HG02885 (cell line): ENCODE measurements around the gene HEMGN.

Experiments
- ATAC-seq: cut with Tn5 transposase; IDR thresholded peaks from one replicate; pipeline ENCODE4 v1.9.1; 2021; ENCODE audit warnings: mild to moderate bottlenecking; ENCODE audit not compliant: unreplicated experiment, poor library complexity

Gene HEMGN

GRCh38 chr9:97904725-97905124 is 33.2 kb downstream of the HEMGN start:
- ATAC-seq = no peak

GRCh38 chr9:97903177-97903576 is 34.8 kb downstream of the HEMGN start:
- no peak for ATAC-seq

GRCh38 chr9:97900738-97901565 is 37.0 kb downstream of the HEMGN start:
- ATAC-seq = no peak

DNA sequence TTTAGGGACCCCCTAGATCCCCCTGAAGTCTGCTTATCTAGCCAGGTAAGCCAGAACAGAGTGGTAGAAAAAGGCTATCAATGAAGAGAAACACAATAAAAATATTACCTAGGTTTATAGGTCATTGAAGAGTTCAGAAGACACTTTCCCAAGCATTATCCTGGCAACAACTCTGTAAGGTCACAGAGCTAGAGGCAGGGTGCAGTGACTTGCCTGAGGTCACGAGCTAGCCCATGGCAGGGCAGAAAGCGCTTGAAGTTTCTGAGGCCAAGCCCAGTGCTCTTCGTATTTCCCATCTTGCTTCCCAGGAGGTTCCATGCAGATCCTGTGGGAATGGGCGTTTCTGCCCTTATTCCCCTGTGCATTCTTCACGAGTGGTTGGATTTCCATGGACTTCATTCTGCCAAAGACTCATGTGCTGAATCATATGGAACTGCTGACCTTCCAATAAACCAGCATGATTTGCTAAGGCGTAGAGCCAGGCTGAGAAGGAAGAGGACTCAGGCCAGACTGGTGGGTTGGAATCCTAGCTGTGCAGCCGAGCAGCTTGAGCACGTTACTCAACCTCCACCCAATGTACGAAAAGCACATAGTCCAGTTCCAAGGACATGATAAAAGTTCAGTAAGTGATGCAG is 37.8 kb downstream of the HEMGN start:
- no peak for ATAC-seq

DNA sequence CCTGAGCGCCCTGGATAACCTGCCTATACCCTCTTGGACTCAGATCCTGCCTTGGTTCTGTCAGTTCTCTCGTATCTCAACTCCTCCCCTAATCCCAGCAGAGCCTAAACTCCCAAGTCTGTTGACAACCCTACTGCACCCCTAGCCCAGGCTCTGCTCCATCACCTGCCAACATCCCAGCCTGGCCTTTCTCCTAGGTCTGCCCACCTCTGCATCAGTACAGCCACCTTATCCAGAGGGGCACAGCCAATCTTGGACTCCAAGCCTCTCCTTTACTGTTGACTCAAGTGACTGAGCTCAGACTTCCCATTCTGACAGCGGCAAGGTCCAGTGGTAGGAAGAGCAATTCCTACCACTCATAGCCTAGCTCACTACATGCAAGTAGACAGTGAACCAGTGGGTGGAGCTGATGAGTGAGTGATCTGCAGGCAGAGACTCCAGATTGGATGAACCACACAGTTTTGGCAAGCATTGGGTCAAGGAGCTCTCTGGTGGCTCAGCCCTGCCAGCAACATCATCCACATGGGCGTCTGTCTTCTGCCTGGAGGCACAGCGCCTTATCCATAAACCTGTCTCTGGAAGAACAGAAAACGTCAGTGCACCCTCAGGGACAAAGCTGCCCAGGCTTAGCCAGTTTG is 42.2 kb downstream of the HEMGN start:
- ATAC-seq = no peak

DNA sequence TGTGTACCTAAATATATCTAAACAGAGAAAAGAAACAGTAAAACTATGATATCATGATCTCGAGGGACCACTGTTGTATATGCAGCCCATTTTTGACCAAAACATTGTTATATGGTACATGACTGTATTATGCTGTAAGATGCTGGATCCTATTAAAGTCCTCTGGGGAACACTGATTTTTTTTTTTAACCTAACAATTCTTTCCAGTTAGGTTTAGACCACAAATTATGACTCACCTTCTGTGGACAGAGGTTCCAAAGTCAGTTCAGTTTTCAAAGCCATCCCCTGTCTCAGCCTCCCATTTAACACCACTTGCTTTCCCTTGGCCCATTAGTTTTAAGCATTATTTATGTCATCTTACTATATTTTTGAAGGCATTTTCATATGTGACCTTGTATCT is 42.8 kb downstream of the HEMGN start:
- ATAC-seq = no peak

DNA sequence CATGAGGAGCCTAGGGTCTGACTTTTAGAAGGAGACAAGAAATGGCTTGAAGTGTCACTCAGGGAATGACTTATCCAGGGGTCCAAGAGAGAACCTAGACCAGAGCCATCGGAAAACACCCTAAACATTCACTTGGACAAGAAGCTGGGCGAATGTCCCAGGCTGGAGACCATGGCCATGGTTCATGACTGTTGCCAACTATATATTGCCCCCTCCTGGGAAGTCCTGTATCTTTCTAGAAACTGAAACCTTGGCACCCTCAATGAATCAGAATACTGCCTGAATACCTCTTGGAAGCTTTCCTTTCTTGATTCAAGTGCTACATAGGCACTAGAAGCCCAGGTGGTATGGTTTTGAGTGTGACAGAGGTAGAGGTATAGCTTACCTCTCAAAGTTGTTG is 45.6 kb downstream of the HEMGN start:
- no peak for ATAC-seq

- no peak for ATAC-seq
Observed at GRCh38 chr9:97891736-97892135, 46.2 kb downstream of the HEMGN start.

GRCh38 chr9:97889941-97890887 is 47.8 kb downstream of the HEMGN start:
- ATAC-seq = no peak

DNA sequence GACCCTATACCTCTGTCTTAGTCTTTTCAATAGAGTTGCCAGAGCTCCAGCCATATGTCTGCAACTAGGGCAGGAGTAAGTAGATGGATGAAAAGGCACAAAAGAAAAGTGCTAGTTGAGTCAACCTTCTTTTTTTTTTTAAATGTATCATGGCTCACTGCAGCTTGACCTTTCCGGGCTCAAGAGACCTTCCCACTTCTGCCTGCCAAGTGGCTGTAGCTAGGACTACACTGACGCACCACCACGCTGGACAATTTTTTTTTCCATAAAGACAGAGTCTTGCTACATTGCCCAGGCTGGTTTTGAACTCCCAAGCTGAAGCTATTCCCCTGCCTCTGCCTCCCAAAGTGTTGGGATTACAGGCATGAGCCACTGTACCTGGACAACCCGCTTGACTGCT is 57.6 kb downstream of the HEMGN start:
- ATAC-seq = no peak
